Measurements from ENCODE around the gene GSTM5. TPM values are rescaled to one million over a fixed set of nuclear protein-coding genes. Genes with fewer than 3 reads are reported as not detected.

Gene GSTM5
- total RNA-seq, 2 donors from 2014 or later, result 1.8 TPM; not detected in 1

DNA sequence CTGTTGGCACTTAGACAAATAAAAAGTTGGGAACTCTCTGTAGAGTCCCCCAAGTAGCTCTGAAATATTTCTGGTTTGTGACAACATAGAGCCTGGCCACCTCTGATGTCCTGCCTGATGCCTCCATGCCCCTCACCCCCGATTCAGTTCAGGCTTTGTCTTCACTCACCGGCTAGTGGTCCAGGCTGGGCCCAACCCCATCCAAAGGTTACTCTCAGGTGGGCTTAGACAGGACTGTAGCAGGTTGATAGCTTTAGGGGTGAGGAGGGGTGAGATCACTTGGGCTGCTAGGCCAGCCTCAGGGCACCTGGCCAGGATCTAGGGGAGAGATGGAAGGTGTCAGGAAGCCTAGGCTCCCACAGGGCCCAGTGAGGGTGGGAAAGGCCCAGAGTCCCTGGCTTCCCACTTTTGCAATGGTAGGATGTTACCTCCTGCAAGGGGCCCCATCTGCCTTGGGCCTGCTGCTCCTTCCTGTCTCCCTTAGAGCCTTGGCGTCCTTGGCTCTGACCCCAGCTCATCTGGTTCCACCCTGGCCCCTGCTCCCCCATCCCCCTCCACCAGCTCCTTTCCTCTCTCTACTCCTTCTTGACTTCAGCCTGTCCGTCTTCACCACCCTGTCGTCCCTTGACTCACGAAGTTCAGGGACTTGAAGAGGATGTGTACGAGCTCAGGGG is 44.9 kb downstream of the GSTM5 start:
- DNase-seq, result peak in 1 of 4 donors; percentile 7
- no peak for TF ChIP-seq POLR2A (IDR thresholded peaks at IDR 0.05)
- TF ChIP-seq, protein P1, sequence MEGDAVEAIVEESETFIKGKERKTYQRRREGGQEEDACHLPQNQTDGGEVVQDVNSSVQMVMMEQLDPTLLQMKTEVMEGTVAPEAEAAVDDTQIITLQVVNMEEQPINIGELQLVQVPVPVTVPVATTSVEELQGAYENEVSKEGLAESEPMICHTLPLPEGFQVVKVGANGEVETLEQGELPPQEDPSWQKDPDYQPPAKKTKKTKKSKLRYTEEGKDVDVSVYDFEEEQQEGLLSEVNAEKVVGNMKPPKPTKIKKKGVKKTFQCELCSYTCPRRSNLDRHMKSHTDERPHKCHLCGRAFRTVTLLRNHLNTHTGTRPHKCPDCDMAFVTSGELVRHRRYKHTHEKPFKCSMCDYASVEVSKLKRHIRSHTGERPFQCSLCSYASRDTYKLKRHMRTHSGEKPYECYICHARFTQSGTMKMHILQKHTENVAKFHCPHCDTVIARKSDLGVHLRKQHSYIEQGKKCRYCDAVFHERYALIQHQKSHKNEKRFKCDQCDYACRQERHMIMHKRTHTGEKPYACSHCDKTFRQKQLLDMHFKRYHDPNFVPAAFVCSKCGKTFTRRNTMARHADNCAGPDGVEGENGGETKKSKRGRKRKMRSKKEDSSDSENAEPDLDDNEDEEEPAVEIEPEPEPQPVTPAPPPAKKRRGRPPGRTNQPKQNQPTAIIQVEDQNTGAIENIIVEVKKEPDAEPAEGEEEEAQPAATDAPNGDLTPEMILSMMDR (IDR thresholded peaks at IDR 0.05), result no peak
- intact Hi-C loops (cut with DNase I), result no loop called here
- no peak overlapping the region for H3K27ac ChIP-seq
- H3K36me3 ChIP-seq (replicated peaks in 1 of 2; ENCODE audit: insufficient read depth in 1 of 2, low read depth in 2 of 2), result no peaks in the 10 kb centered on the region
- no peak overlapping the region for H3K4me3 ChIP-seq
- H3K4me1 ChIP-seq, result no peaks in the 10 kb centered on the region
- no peak for ATAC-seq
- no peaks in the 10 kb centered on the region for H3K27me3 ChIP-seq
- WGBS, 2 donors, result 84 to 91% methylated on average over 7 of the region's 7 CpGs
- no peaks in the 10 kb centered on the region for H3K9me3 ChIP-seq

DNA sequence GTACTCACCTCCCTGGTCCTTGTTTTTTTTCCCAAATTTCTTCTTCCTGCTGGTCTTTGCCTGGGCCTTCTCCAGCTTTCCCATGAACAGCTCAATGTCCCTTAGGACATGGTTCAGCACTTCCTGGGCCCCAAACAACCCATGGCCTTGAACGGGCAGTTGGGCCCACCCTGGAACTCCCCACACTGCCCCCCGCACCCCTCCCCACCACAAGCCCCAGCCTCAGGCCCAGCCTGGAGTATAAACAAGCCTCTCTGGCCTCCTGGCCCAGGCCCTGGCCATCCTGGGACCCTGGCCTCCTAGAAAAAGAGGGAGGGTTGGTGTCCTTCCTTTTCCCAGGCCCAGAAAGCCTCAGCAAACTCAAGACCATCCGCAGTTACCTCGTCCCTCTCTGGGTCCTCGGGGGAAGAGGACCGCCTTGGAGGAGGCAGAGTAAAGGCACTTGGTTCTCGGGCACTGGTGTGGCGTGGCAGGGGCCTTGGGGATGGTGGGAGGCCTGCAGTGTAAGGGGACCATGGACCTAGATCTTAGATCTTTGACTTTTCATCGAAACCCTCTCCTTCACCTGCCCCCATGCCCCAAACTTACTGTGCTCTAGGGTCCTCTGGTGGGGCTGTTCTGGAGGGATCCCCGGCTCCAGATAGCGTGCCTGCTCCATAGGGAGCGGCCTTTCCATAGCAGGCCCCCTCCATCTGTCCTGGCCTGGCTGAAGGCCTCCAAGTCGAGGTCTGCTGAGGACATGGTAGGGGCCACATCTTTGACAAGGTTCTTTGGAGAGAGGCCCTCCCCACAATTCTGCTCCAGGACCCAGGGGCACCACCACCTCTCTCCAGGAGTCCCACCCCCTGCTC is 46.1 kb downstream of the GSTM5 start:
- no peak overlapping the region for H3K27ac ChIP-seq
- DNase-seq, result peak in 1 of 4 donors; percentile 6
- TF ChIP-seq POLR2A (IDR thresholded peaks at IDR 0.05), result no peak
- TF ChIP-seq, protein P1 (IDR thresholded peaks at IDR 0.05), result no peak
- no peak for ATAC-seq
- H3K27me3 ChIP-seq, result no peaks in the 10 kb centered on the region
- 75 to 90% methylated on average over 9 to 13 of the region's 13 CpGs for WGBS, 2 donors
- H3K36me3 ChIP-seq (replicated peaks in 1 of 2; ENCODE audit: insufficient read depth in 1 of 2, low read depth in 2 of 2), result no peaks in the 10 kb centered on the region
- intact Hi-C loops (cut with DNase I), result no loop called here
- H3K9me3 ChIP-seq, result no peaks in the 10 kb centered on the region
- H3K4me3 ChIP-seq, result no peak overlapping the region
- peaks cover under 1% of the 10 kb centered on the region for H3K4me1 ChIP-seq

DNA sequence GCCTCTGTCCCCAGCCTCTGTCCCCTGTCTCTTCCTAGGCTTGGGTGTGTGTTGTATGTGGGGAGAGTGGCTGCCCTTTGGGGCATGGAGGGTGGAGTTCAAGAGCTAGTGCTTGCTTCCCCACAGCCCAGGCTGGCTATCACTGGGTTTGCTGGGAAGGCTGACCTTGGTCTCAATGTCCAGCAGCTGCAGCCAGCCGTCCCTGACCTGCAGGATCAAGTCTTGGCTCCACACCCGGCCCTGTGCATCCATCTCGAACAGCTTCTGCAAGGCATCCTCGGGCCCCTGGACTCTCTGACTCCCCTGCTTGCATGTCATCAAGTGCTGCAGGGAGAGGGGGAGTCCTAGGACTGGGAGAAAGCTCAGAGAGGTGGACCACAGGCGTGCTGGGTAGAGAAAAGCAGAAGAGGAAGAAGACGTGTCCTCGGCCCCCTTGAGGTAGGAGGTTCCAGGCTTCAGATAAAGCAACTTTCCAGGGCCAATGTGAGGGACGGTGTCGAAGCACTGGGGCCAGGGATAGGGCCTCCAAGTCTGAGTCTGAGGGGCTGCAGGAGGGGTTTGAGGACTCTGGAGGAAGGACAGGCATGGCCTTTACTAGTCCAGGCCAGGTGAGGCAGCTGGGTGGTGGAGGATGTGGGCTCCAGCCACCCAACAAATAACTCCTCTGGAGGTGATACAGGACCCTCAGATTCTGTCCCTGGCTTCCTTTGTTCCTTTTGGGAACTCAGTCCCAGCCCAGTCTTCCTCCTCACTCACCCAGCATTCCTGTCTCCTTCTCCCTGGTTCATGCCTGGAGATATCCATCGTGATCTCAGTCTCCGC is 47.7 kb downstream of the GSTM5 start:
- ATAC-seq, result no peak
- H3K36me3 ChIP-seq (replicated peaks in 1 of 2; ENCODE audit: insufficient read depth in 1 of 2, low read depth in 2 of 2), result no peaks in the 10 kb centered on the region
- 83 to 84% methylated on average over 11 of the region's 11 CpGs for WGBS, 2 donors
- no peak for TF ChIP-seq POLR2A (IDR thresholded peaks at IDR 0.05)
- TF ChIP-seq, protein P1 (IDR thresholded peaks at IDR 0.05), result no peak
- H3K4me1 ChIP-seq, result peaks cover 5% of the 10 kb centered on the region
- intact Hi-C loops (cut with DNase I), result no loop called here
- H3K4me3 ChIP-seq, result no peak overlapping the region
- no peaks in the 10 kb centered on the region for H3K27me3 ChIP-seq
- H3K27ac ChIP-seq, result no peak overlapping the region
- H3K9me3 ChIP-seq, result no peaks in the 10 kb centered on the region
- DNase-seq, result peak in 2 of 4 donors; percentile 6 to 8

DNA sequence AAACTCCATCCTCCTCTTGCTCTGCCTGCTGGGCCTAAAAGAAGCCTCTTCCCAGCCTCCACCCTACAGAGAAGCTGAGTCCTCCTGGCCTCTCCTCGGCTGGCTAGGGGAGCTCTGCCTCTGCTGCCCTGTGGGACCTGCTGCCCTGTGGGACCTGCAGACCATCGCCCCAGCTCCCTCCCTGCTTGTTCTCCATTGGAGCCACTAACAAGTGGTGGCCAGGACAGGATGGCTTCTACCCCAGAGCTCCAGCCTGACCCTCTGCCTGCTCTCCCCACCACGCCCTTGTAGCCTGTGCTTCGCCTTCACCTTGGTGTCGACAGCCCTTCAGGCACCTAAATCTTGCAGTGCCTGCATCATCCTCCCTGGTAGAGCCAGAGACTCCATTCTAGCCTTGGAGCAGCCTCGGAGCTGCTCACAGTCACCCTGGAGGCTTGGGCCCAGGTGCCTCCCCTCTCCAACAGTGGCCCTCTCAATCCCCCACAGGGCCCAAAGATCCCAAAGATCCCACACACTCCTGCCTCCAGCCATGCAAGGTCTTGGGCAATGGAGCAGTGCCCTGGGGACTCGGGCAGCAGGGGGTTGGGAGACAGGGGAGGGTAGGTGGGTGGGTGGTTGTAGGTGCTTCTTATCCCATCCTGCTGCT is 48.7 kb downstream of the GSTM5 start:
- no peak for ATAC-seq
- Histone ChIP-seq H3K4me3 (no peak overlapping the region), H3K9me3 (no peaks in the 10 kb centered on the region), H3K27me3 (no peaks in the 10 kb centered on the region), H3K27ac (no peak overlapping the region), H3K4me1 (peaks cover 5% of the 10 kb centered on the region), H3K36me3 (replicated peaks in 1 of 2; ENCODE audit: insufficient read depth in 1 of 2, low read depth in 2 of 2) (no peaks in the 10 kb centered on the region)
- intact Hi-C loops (cut with DNase I), result no loop called here
- peak in 3 of 4 donors; percentile 1 to 7 (median 4) for DNase-seq
- WGBS, 2 donors, result 89 to 91% methylated on average over 6 to 7 of the region's 7 CpGs
- TF ChIP-seq, protein P1 (IDR thresholded peaks at IDR 0.05), result no peak
- no peak for TF ChIP-seq POLR2A (IDR thresholded peaks at IDR 0.05)

All from body of pancreas (tissue), 4 donors.